BLaER1 treated with 17β-estradiol and CSF1 and Interleukin-3, amounts not matched to agents 10 nM and 100 nM (cell line): Measurements from ENCODE around the gene ATP2A3.

Source experiments
- H3K27ac ChIP-seq, 11 experiments: shearing (Covaris generic); formaldehyde crosslinking; 2 replicates each; pipeline ENCODE4 v1.8.1; 2022
- H3K27me3 ChIP-seq, 11 experiments: shearing (Covaris generic); formaldehyde crosslinking; 2 replicates each; pipeline ENCODE4 v1.8.1; 2022
- H3K36me3 ChIP-seq, 11 experiments: shearing (Covaris generic); formaldehyde crosslinking; 2 replicates each; pipeline ENCODE4 v1.8.1; 2022
- H3K4me1 ChIP-seq, 10 experiments: shearing (Covaris generic); formaldehyde crosslinking; 2 replicates each; pipeline ENCODE4 v1.8.1; 2022
- H3K4me2 ChIP-seq, 11 experiments: shearing (Covaris generic); formaldehyde crosslinking; 2 replicates each; pipeline ENCODE4 v1.8.1; 2022
- H3K4me3 ChIP-seq, 10 experiments: shearing (Covaris generic); formaldehyde crosslinking; 2 replicates each; pipeline ENCODE4 v1.8.1; 2022
- H3K9ac ChIP-seq, 11 experiments: shearing (Covaris generic); formaldehyde crosslinking; 2 replicates each; pipeline ENCODE4 v1.8.1; 2022
- H3K9me3 ChIP-seq, 11 experiments: shearing (Covaris generic); formaldehyde crosslinking; replicated peaks in 1 of 11; 2 replicates each; pipeline ENCODE4 v1.8.1; 2022
- H4K20me1 ChIP-seq, 11 experiments: shearing (Covaris generic); formaldehyde crosslinking; 2 replicates each; pipeline ENCODE4 v1.8.1; 2022
- Cebpa-rat ChIP-seq, 11 experiments: shearing (Covaris generic); IDR thresholded peaks; 2 replicates each; pipeline ENCODE4 v1.8.1; 2022

Gene ATP2A3

DNA sequence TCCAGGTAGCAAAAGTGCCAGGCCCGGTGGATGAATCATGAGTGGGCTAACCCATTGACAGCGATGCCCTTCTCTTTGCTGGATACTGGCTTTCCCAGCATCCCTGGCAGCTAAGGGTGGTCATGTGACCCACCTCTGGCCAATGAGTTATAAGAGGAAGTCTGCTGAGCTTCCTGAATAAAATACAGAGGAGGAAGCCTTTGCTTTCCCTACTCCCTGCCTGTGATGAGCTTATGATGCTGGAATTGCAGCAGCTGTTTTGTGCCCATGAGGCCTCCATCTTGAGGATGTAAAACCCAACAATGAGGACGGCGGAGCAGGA, 15.0 kb upstream of the ATP2A3 start:
- no peak overlapping the region for H3K27ac ChIP-seq
- no peak overlapping the region for H3K4me2 ChIP-seq
- H3K4me1 ChIP-seq = peaks cover 9 to 19% (median 11%) of the 10 kb centered on the region in 10 experiments
- no peak for TF ChIP-seq Cebpa-rat (IDR thresholded peaks at IDR 0.05)
- H4K20me1 ChIP-seq = no peaks in the 10 kb centered on the region
- H3K9ac ChIP-seq = no peak overlapping the region
- peaks cover 0 to 4% (median 0%) of the 10 kb centered on the region in 11 experiments; a peak in 2 of 22 replicates for H3K36me3 ChIP-seq
- H3K9me3 ChIP-seq = peaks cover 18 to 34% (median 22%) of the 10 kb centered on the region in 11 experiments
- H3K27me3 ChIP-seq = no peaks in the 10 kb centered on the region
- no peak overlapping the region for H3K4me3 ChIP-seq

DNA sequence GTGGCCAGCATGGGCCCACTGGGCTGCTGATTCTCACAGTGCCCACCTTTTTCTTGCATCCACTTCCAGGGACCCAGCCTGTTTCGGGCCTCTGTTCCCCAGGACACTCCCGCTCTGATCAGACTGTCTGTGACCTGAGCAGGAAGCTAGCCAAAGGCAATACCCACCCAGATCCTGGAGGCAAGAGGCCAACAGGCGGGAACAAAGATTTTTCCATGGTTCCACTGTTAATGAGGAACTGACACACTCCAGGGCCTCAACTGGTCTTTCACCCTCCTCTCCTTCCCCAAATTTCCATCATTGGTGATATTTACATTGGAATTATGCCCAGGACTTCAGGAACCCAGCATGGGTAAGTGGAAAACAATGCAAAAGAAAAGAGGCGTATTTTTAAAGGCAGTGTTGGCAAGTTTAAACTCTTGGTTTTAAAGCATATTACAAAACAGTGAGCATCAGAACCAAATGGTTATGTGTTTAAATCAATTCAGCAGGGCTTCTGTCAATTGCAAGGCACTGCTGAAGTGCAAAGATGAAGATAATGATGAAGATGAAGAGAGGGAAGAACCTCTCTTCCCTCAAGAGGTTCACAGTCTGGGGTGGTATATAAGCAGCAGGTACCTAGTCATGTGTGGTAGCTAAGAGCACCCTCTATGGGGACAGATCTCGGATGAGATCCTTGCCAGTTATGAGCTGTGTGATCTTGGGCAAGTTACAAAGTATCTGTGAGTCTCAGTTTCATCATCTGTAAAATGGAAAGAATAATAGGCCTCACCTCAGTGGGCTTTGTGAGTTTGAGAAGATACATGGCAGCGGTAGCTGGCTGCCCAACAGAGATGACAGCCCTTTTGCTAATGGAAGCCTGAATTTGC, 14.4 kb upstream of the ATP2A3 start:
- H3K4me1 ChIP-seq = peaks cover 3 to 19% (median 7%) of the 10 kb centered on the region in 10 experiments
- no peak overlapping the region for H3K4me2 ChIP-seq
- H3K27me3 ChIP-seq = no peaks in the 10 kb centered on the region
- H3K9ac ChIP-seq = no peak overlapping the region
- peaks cover 18 to 35% (median 22%) of the 10 kb centered on the region in 11 experiments for H3K9me3 ChIP-seq
- no peak for TF ChIP-seq Cebpa-rat (IDR thresholded peaks at IDR 0.05)
- H3K27ac ChIP-seq = no peak overlapping the region
- H3K36me3 ChIP-seq = peaks cover 0 to 4% (median 0%) of the 10 kb centered on the region in 11 experiments; a peak in 2 of 22 replicates
- no peak overlapping the region for H3K4me3 ChIP-seq
- H4K20me1 ChIP-seq = no peaks in the 10 kb centered on the region

DNA sequence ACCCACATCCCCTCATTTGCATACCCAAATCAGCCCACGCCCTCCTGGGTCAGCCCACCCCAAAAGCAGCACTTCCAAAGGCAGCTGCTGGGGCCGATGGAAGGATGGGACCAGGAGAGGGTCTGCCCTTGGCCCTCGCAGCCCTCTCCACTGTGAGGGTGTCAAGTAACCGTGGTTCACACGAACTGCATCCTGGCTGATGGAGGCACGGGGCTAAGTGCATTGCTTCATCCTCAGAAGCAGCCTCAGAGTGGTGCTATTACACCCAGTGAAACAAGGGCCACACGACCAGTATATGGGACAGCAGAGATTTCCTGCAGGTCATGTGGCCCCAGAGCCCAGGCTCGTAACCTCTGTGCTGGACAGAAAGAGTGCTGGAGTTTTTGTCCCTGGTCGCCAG, 13.2 kb upstream of the ATP2A3 start:
- Histone ChIP-seq H3K27ac (no peak overlapping the region), H3K27me3 (no peaks in the 10 kb centered on the region), H3K4me2 (no peak overlapping the region), H3K9ac (no peak overlapping the region), H3K9me3 (peaks cover 18 to 35% (median 22%) of the 10 kb centered on the region in 11 experiments), H3K36me3 (peaks cover 0 to 4% (median 0%) of the 10 kb centered on the region in 11 experiments; a peak in 2 of 22 replicates), H3K4me1 (peaks cover 8 to 20% (median 11%) of the 10 kb centered on the region in 10 experiments), H3K4me3 (no peak overlapping the region), H4K20me1 (no peaks in the 10 kb centered on the region)
- TF ChIP-seq Cebpa-rat (IDR thresholded peaks at IDR 0.05) = no peak

DNA sequence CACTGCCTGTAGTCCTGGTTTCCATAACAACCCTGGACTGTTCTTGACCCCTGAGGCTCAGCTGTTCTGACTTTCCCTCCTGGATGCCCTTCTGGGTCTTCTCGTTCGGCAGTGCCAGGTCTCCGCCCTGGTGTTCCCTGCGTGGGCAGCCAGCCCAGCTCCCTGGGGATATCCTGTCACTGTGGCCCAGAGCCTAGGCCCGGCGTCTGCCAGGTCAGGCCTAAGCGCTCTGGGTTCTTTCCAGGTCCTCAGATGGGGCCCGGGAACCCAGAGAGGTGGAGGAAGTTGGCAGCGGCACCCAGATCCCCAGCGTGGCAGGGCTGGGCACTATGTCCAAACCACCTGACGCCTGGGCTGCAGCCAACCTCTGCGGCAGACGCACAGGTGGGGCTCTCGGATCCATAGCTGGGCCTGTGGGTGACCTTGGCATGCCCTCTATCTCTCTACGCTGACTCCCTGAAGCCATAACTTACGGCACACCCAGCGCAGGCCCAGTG, 12.5 kb upstream of the ATP2A3 start:
- Histone ChIP-seq H3K9me3 (peaks cover 18 to 35% (median 22%) of the 10 kb centered on the region in 11 experiments), H3K4me2 (no peak overlapping the region), H3K4me3 (no peak overlapping the region), H3K27ac (no peak overlapping the region), H3K27me3 (no peaks in the 10 kb centered on the region), H4K20me1 (no peaks in the 10 kb centered on the region), H3K4me1 (peaks cover 12 to 26% (median 16%) of the 10 kb centered on the region in 10 experiments), H3K9ac (no peak overlapping the region), H3K36me3 (peaks cover 0 to 4% (median 0%) of the 10 kb centered on the region in 11 experiments; a peak in 2 of 22 replicates)
- TF ChIP-seq Cebpa-rat (IDR thresholded peaks at IDR 0.05) = no peak

DNA sequence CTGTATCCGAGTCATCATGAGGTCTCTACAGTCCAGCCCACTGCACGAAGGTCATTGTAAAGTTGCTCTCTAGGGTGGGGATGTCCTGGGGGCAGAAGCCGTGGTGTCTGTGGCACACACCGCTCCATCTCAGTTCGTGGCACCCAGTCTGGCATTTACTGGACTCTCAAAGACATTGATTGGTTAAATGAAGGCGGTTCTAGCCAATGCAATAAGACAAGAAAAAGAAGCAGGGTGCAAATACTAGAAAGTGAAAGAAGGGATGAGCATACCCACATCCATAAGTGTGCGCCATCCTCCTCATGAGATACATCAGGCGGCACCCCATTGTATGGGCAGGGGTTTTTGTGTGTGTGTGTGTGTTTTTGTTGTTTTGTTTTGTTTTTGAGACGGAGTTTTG, 10.7 kb upstream of the ATP2A3 start:
- Histone ChIP-seq H3K9me3 (peaks cover 18 to 35% (median 22%) of the 10 kb centered on the region in 11 experiments), H3K27ac (no peak overlapping the region), H3K9ac (no peak overlapping the region), H3K36me3 (peaks cover 0 to 4% (median 0%) of the 10 kb centered on the region in 11 experiments; a peak in 2 of 22 replicates), H3K4me1 (peaks cover 12 to 27% (median 20%) of the 10 kb centered on the region in 10 experiments), H3K4me3 (no peak overlapping the region), H3K27me3 (no peaks in the 10 kb centered on the region), H4K20me1 (no peaks in the 10 kb centered on the region), H3K4me2 (no peak overlapping the region)
- no peak for TF ChIP-seq Cebpa-rat (IDR thresholded peaks at IDR 0.05)

DNA sequence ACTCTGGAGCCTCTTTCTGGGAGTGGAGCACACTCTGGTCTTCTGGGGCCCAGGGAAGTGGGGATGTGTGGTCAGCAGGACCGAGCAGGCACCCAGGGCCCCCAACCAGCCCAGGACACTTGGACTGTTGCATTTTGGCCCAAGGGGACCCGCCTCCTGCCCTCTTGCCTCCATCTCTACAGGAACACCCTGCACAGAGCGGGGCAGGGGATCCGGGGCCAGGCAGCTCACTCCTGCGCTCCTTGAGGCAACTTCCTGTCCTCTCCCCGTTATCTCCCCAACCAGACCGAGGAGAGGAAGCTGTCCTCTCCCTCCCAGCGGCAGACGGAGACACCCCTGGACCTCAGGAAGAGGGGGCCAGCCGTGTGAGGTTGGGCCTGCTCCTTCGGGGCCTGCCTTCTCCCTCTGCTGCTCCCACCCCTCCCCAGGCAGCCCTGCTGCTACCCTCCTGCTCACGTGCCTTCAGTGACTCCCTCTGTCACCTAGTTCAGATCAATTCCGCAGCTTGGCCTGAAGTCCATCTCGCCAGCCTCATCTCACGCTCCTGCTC, 10.0 kb upstream of the ATP2A3 start:
- no peaks in the 10 kb centered on the region for H4K20me1 ChIP-seq
- H3K4me2 ChIP-seq = peak overlapping the region in 4 of 11 experiments; percentile 21 to 52 (median 46); a peak in 7 of 22 replicates
- H3K4me1 ChIP-seq = peaks cover 14 to 28% (median 21%) of the 10 kb centered on the region in 10 experiments
- no peaks in the 10 kb centered on the region for H3K27me3 ChIP-seq
- no peak for TF ChIP-seq Cebpa-rat (IDR thresholded peaks at IDR 0.05)
- H3K9ac ChIP-seq = no peak overlapping the region
- no peak overlapping the region for H3K27ac ChIP-seq
- peaks cover 0 to 4% (median 0%) of the 10 kb centered on the region in 11 experiments; a peak in 2 of 22 replicates for H3K36me3 ChIP-seq
- H3K4me3 ChIP-seq = no peak overlapping the region
- peaks cover 14 to 32% (median 19%) of the 10 kb centered on the region in 11 experiments for H3K9me3 ChIP-seq

DNA sequence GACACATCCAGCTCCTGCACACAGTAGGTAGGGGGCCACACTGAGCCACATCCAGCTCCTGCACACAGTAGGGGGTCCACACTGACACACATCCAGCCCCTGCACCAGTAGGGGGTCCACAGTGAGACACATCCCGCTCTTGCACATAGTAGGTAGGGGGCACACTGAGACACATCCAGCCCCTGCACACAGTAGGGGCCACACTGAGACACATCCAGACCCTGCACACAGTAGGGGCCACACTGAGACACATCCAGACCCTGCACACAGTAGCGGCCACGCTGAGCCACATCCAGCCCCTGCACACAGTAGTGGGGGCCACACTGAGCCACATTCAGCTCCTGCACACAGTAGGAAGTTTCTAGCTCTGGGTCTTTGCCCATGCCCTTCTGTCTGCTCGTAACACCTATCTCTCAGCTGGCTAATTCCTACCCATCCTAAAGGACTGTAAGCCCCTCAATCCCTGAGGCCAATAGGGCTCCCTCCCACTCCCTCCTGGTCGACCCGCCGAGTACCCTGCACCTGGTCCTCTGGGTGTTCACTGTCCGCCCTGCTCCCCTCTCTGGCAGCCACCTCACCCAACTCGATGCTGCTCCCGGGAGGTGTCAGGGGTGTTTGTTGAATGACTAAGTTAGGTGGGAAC, 9.4 kb upstream of the ATP2A3 start:
- Histone ChIP-seq H3K4me1 (peaks cover 20 to 34% (median 24%) of the 10 kb centered on the region in 10 experiments), H3K9me3 (peaks cover 10 to 26% (median 16%) of the 10 kb centered on the region in 11 experiments), H4K20me1 (no peaks in the 10 kb centered on the region), H3K36me3 (peaks cover 0 to 4% (median 0%) of the 10 kb centered on the region in 11 experiments; a peak in 2 of 22 replicates), H3K9ac (no peak overlapping the region), H3K4me2 (peak overlapping the region in 4 of 11 experiments; percentile 21 to 52 (median 46); a peak in 6 of 22 replicates), H3K4me3 (no peak overlapping the region), H3K27ac (no peak overlapping the region), H3K27me3 (no peaks in the 10 kb centered on the region)
- TF ChIP-seq Cebpa-rat (IDR thresholded peaks at IDR 0.05) = no peak

DNA sequence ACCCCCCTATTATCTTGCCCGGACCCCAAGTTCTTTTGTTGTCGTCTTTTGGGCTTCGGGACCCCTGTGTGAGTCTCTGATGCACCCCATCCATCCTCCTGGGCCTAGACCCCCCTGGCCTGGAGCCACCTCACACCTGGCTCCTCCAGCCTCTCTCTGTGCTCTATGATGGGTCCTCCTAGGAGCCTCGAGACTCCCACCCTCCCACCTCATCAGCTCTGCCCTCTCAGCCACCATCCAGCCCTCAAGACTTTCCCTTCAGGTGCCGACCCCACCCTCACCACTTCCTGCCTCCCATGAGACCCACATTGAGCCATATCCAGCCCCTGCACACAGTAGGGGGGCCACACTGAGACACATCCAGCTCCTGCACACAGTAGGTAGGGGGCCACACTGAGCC, 8.7 kb upstream of the ATP2A3 start:
- no peak for TF ChIP-seq Cebpa-rat (IDR thresholded peaks at IDR 0.05)
- Histone ChIP-seq H3K4me3 (no peak overlapping the region), H3K27ac (no peak overlapping the region), H3K36me3 (peaks cover 0 to 4% (median 0%) of the 10 kb centered on the region in 11 experiments; a peak in 2 of 22 replicates), H3K9ac (0 out of 22 replicates have a peak overlapping the region, but pooled peaks of 3 of the 11 experiments have one; percentile 7 to 26 (median 11)), H3K9me3 (peaks cover 10 to 24% (median 16%) of the 10 kb centered on the region in 11 experiments), H4K20me1 (no peaks in the 10 kb centered on the region), H3K4me2 (peak overlapping the region; percentile 57 to 83 (median 70)), H3K4me1 (peaks cover 23 to 40% (median 30%) of the 10 kb centered on the region in 10 experiments), H3K27me3 (no peaks in the 10 kb centered on the region)
